RWPE1 (cell line): ENCODE data around the gene SLC33A1.

Experiments
- CTCF ChIA-PET: fragments of 350-600 bp; sonication (Branson Sonifier 250); formaldehyde crosslinking; extraction: SDS; loops from one replicate; lab custom pipeline; 2021; lab: Yijun Ruan, JAX
- POLR2A ChIA-PET: fragments of 400-600 bp; formaldehyde crosslinking; extraction: SDS; loops from one replicate; lab custom pipeline; 2020; ENCODE audit warnings: antibody characterized with exemption; ENCODE audit not compliant: low non-redundant PET; lab: Yijun Ruan, JAX
- DNase-seq: peaks from one replicate; pipeline ENCODE4 v3.0.0; 2012; ENCODE audit warnings: low spot score
- H3K27ac ChIP-seq: fragments of 450-650 bp; 2 replicates; pipeline ENCODE4 v1.5.1; 2017
- CTCF ChIP-seq: fragments of 450-650 bp; conservative IDR thresholded peaks from 2 replicates; pipeline ENCODE4 v1.5.1; 2017; ENCODE audit warnings: low read depth, mild to moderate bottlenecking

Gene SLC33A1

GRCh38 chr3:155809181-155809580 is 45.0 kb downstream of the SLC33A1 start:
- CTCF ChIA-PET: no interaction called here
- no peak overlapping the region for H3K27ac ChIP-seq

GRCh38 chr3:155807823-155808222 is 46.4 kb downstream of the SLC33A1 start:
- DNase-seq: no peak
- ChIA-PET POLR2A (no interaction called here), CTCF (no interaction called here)
- TF ChIP-seq CTCF: no peak
- no peak overlapping the region for H3K27ac ChIP-seq

More at GRCh38 chr3:155809181-155809580, 45.0 kb downstream of the SLC33A1 start:
- DNase-seq: no peak
- POLR2A ChIA-PET: no interaction called here
- TF ChIP-seq CTCF: no peak

- peak; percentile 69 for DNase-seq
- peak; percentile 94 for TF ChIP-seq CTCF
- ChIA-PET CTCF (interaction anchor here (0.6 to 1.7 kb wide), 14 partner anchors 9 to 830 kb away, joined by 3 to 5 read pairs (median 3); no protein-coding TSS in a partner anchor), POLR2A (interaction anchor here (0.6 to 0.8 kb wide), 3 partner anchors 19 to 65 kb away, joined by 3 to 7 read pairs (median 4); partner anchors contain the start of gene GMPS)
- peak within 1 kb of the TSS; percentile 36; the same call in 1 of the 2 replicates for H3K27ac ChIP-seq
These were observed 48.2 kb downstream of the SLC33A1 start, which contains the start of gene C3orf33 for GRCh38 chr3:155805802-155806618. TSS of gene C3orf33 (minus strand) at chr3:155806278. CDS start at chr3:155806252, 26 bp downstream.

- ChIA-PET POLR2A (interaction anchor here (0.6 to 0.8 kb wide), 3 partner anchors 18 to 66 kb away, joined by 3 to 7 read pairs (median 4); partner anchors contain the start of gene GMPS), CTCF (interaction anchor here (0.6 to 1.7 kb wide), 7 partner anchors 9 to 50 kb away, joined by 3 to 5 read pairs (median 3); no protein-coding TSS in a partner anchor)
- DNase-seq: no peak
- H3K27ac ChIP-seq: peak overlapping the region; percentile 36; the same call in 1 of the 2 replicates
- no peak for TF ChIP-seq CTCF
These were observed 48.9 kb downstream of the SLC33A1 start for GRCh38 chr3:155805204-155805801.

- ChIA-PET CTCF (no interaction called here), POLR2A (no interaction called here)
- H3K27ac ChIP-seq: no peak overlapping the region
- no peak for DNase-seq
- no peak for TF ChIP-seq CTCF
These were observed 49.9 kb downstream of the SLC33A1 start for GRCh38 chr3:155804323-155804722.

GRCh38 chr3:155792532-155792931 is 61.7 kb downstream of the SLC33A1 start:
- H3K27ac ChIP-seq: no peak overlapping the region
- POLR2A ChIA-PET: no interaction called here
- no peak for TF ChIP-seq CTCF
- DNase-seq: no peak
- CTCF ChIA-PET: no interaction called here
